Measurements from ENCODE around the gene GRAP2. TPM values are rescaled to one million over a fixed set of nuclear protein-coding genes. Genes with fewer than 3 reads are reported as not detected.

Gene GRAP2
- total and polyA plus RNA-seq, 2 of the 8 experiments (the other 6 are each of a cell fraction or from before 2014, with no cell fraction given) = 0.08 TPM; not detected in 1

GRCh38 chr22:39956932-39957664 lies 56.2 kb downstream of the GRAP2 start:
- CTCF ChIA-PET (ENCODE audit: partially characterized antibody) = interaction anchor here (0.7 to 7.9 kb wide), 7 partner anchors 11 to 265 kb away, joined by 3 to 66 read pairs (median 4); no protein-coding TSS in a partner anchor
- Histone ChIP-seq H3K23ac (ENCODE audit: insufficient read length) (no peak overlapping the region), H4K5ac (ENCODE audit: insufficient read length, low read depth, low read length) (no peak overlapping the region), H3K18ac (ENCODE audit: extremely low read depth, low read length) (no peak overlapping the region), H3K9ac (replicated peaks in 1 of 4; ENCODE audit: extremely low read depth in 1 of 4, low read depth in 3 of 4, low read length in 3 of 4) (no peak overlapping the region), H3K36me3 (ENCODE audit: control insufficient read depth in 2 of 4, insufficient read depth in 4 of 4, low read length in 3 of 4) (no peaks in the 10 kb centered on the region), H3K79me1 (ENCODE audit: low read depth, low read length) (no peaks in the 10 kb centered on the region), H3K27ac (ENCODE audit: low read depth, low read length) (no peak overlapping the region), H2BK120ac (replicated peaks; ENCODE audit: low read depth, low read length) (no peak overlapping the region), H3K9me3 (ENCODE audit: insufficient read depth in 2 of 2, low read depth in 1 of 2, low read length in 1 of 2) (no peaks in the 10 kb centered on the region), H2BK5ac (ENCODE audit: low read depth, low read length) (no peak overlapping the region), H2AFZ (ENCODE audit: low read length) (no peak overlapping the region), H2BK15ac (ENCODE audit: low read length) (no peak overlapping the region), H3K4me1 (replicated peaks in 1 of 4; ENCODE audit: control insufficient read depth in 3 of 4, insufficient read depth in 4 of 4, low read length in 3 of 4) (peaks cover 0 to 6% (median 6%) of the 10 kb centered on the region in 4 experiments; a peak in 5 of 7 replicates), H4K20me1 (replicated peaks in 1 of 2; ENCODE audit: control insufficient read depth in 1 of 2, insufficient read depth in 2 of 2, low read length in 2 of 2) (no peaks in the 10 kb centered on the region), H2AK5ac (ENCODE audit: low read depth, low read length) (no peak overlapping the region), H2BK20ac (ENCODE audit: low read length) (no peak overlapping the region), H3K4ac (replicated peaks; ENCODE audit: insufficient read length, low read depth, low read length) (no peak overlapping the region), H4K8ac (ENCODE audit: extremely low read depth, insufficient read depth, low read length) (no peak overlapping the region; the same call in 1 of the 2 replicates), H3K4me3 (ENCODE audit: extremely low read depth in 1 of 4, insufficient read depth in 2 of 4, low read depth in 3 of 4, low read length in 4 of 4) (no peak overlapping the region), H3K79me2 (ENCODE audit: control insufficient read depth in 1 of 2, insufficient read depth in 2 of 2, low read length in 2 of 2) (no peaks in the 10 kb centered on the region), H3K14ac (ENCODE audit: insufficient read length) (no peak overlapping the region), H3K23me2 (ENCODE audit: low read depth, low read length) (no peaks in the 10 kb centered on the region), H3K27me3 (replicated peaks in 1 of 4; ENCODE audit: control insufficient read depth in 3 of 4, extremely low read depth in 1 of 4, insufficient read depth in 3 of 4, low read length in 3 of 4) (peaks cover 0 to 7% (median 0%) of the 10 kb centered on the region in 4 experiments; a peak in 3 of 7 replicates), H3K56ac (replicated peaks; ENCODE audit: insufficient read length, low read depth, low read length) (no peak overlapping the region), H2BK12ac (ENCODE audit: low read depth, low read length) (no peak overlapping the region), H3K4me2 (ENCODE audit: insufficient read depth in 1 of 2, low read depth in 2 of 2, low read length in 2 of 2) (no peak overlapping the region), H4K91ac (replicated peaks; ENCODE audit: insufficient read length, low read length) (no peak overlapping the region)
- no peak for FAIRE-seq
- 83% methylated on average over 8 of the region's 10 CpGs; no CpG with 5 or more reads in 1 of the 2 experiments for WGBS, 2 experiments (ENCODE audit: extremely low coverage in 1 of 2, insufficient coverage in 1 of 2, insufficient read length in 1 of 2, insufficient replicate concordance in 2 of 2, low coverage in 1 of 2, low lambda C conversion rate in 2 of 2, missing lambda C conversion rate in 1 of 2)
- POLR2A ChIA-PET (ENCODE audit: partially characterized antibody) = interaction anchor here (1.6 kb wide), 1 partner anchor 83 kb away, joined by 3 read pairs; no protein-coding TSS in a partner anchor
- no peak for DNase-seq (ENCODE audit: low read depth in 1 of 2, low spot score in 2 of 2)
- TF ChIP-seq TCF12 (IDR thresholded peaks at IDR 0.05; ENCODE audit: low read depth, low read length) = no peak
- TF ChIP-seq POLR2A (IDR thresholded peaks at IDR 0.05; ENCODE audit: control extremely low read depth in 1 of 2, low read depth in 2 of 2, low read length in 2 of 2) = no peak
- no peak for TF ChIP-seq ATF2 (IDR thresholded peaks at IDR 0.05; ENCODE audit: low read length)
- no peak for TF ChIP-seq ASH2L (IDR thresholded peaks at IDR 0.05; ENCODE audit: low read length)
- TF ChIP-seq CEBPB (IDR thresholded peaks at IDR 0.05; ENCODE audit: low read depth, low read length) = no peak
- no peak for TF ChIP-seq KDM1A (IDR thresholded peaks at IDR 0.05; ENCODE audit: borderline replicate concordance, low read length)
- TF ChIP-seq TBP (IDR thresholded peaks at IDR 0.05; ENCODE audit: low read depth, low read length) = no peak
- no peak for TF ChIP-seq RXRA (IDR thresholded peaks at IDR 0.05; ENCODE audit: insufficient read depth, low read depth, low read length)
- TF ChIP-seq MAFK (IDR thresholded peaks at IDR 0.05; ENCODE audit: low read depth, low read length) = no peak
- no peak for TF ChIP-seq HDAC2 (IDR thresholded peaks at IDR 0.05; ENCODE audit: borderline replicate concordance in 1 of 2, low read depth in 2 of 2, low read length in 2 of 2)
- TF ChIP-seq GTF2F1 (IDR thresholded peaks at IDR 0.05; ENCODE audit: borderline replicate concordance, low read depth, low read length) = no peak

All from H1 (cell line).